Muscle layer of duodenum (tissue), 2 donors: ENCODE results near the gene SRP68.

Experiments used
- H3K27ac ChIP-seq: one replicate; pipeline ENCODE4 v1.7.0; 2013; ENCODE audit warnings: mild to moderate bottlenecking, low read length
- H3K27me3 ChIP-seq: one replicate; pipeline ENCODE4 v1.7.0; 2013; ENCODE audit warnings: low read depth, mild to moderate bottlenecking, control low read depth, low read length
- H3K36me3 ChIP-seq, 2 donors: one replicate each; pipeline ENCODE4 v1.7.0; 2013; ENCODE audit warnings: low read length in 2 of 2, control low read depth in 1 of 2, mild to moderate bottlenecking in 1 of 2; ENCODE audit not compliant: insufficient read depth in 2 of 2, control insufficient read depth in 1 of 2
- H3K4me1 ChIP-seq, 2 donors: one replicate each; pipeline ENCODE4 v1.7.0; 2013; ENCODE audit warnings: low read length in 2 of 2, mild to moderate bottlenecking in 2 of 2, control low read depth in 1 of 2, moderate library complexity in 1 of 2; ENCODE audit not compliant: insufficient read depth in 2 of 2, control insufficient read depth in 1 of 2
- H3K4me3 ChIP-seq, 2 donors: one replicate each; pipeline ENCODE4 v1.7.0; 2013; ENCODE audit warnings: low read length in 2 of 2, low read depth in 1 of 2, mild to moderate bottlenecking in 1 of 2
- H3K9me3 ChIP-seq, 2 donors: one replicate each; pipeline ENCODE4 v1.7.0; 2013; ENCODE audit warnings: low read length in 2 of 2, control low read depth in 1 of 2, mild to moderate bottlenecking in 1 of 2; ENCODE audit not compliant: control insufficient read depth in 1 of 2
- donor health status: healthy.

Gene SRP68

GRCh38 chr17:76008630-76009425 lies 63.5 kb downstream of the SRP68 start:
- Histone ChIP-seq H3K4me1 (no peaks in the 10 kb centered on the region), H3K27ac (no peak overlapping the region), H3K9me3 (no peaks in the 10 kb centered on the region), H3K36me3 (no peaks in the 10 kb centered on the region), H3K27me3 (no peaks in the 10 kb centered on the region), H3K4me3 (no peak overlapping the region)

- H3K4me3 ChIP-seq = no peak overlapping the region
- H3K4me1 ChIP-seq = no peaks in the 10 kb centered on the region
- no peaks in the 10 kb centered on the region for H3K27me3 ChIP-seq
- no peak overlapping the region for H3K27ac ChIP-seq
- peaks cover 0 to 3% of the 10 kb centered on the region in 2 donors for H3K36me3 ChIP-seq
- no peaks in the 10 kb centered on the region for H3K9me3 ChIP-seq
Observed at GRCh38 chr17:76008208-76008607, 64.1 kb downstream of the SRP68 start.

- Histone ChIP-seq H3K27ac (no peak overlapping the region), H3K4me3 (no peak overlapping the region), H3K9me3 (no peaks in the 10 kb centered on the region), H3K4me1 (no peaks in the 10 kb centered on the region), H3K27me3 (no peaks in the 10 kb centered on the region), H3K36me3 (peaks cover 0 to 3% of the 10 kb centered on the region in 2 donors)
Observed at GRCh38 chr17:76007850-76008165, 64.5 kb downstream of the SRP68 start.

GRCh38 chr17:76007131-76007849 lies 65.0 kb downstream of the SRP68 start:
- no peaks in the 10 kb centered on the region for H3K4me1 ChIP-seq
- no peaks in the 10 kb centered on the region for H3K27me3 ChIP-seq
- peaks cover 0 to 3% of the 10 kb centered on the region in 2 donors for H3K36me3 ChIP-seq

GRCh38 chr17:76005263-76006149 lies 66.8 kb downstream of the SRP68 start:
- peaks cover 0 to under 1% of the 10 kb centered on the region in 2 donors for H3K4me1 ChIP-seq
- no peaks in the 10 kb centered on the region for H3K9me3 ChIP-seq
- peaks cover 0 to 3% of the 10 kb centered on the region in 2 donors for H3K36me3 ChIP-seq
- H3K27me3 ChIP-seq = no peaks in the 10 kb centered on the region
- H3K27ac ChIP-seq = no peak overlapping the region
- no peak overlapping the region for H3K4me3 ChIP-seq

More at GRCh38 chr17:76007131-76007849, 65.0 kb downstream of the SRP68 start:
- Histone ChIP-seq H3K27ac (no peak overlapping the region), H3K9me3 (no peaks in the 10 kb centered on the region), H3K4me3 (no peak overlapping the region)

- Histone ChIP-seq H3K4me3 (no peak overlapping the region), H3K4me1 (peaks cover 0 to 5% of the 10 kb centered on the region in 2 donors), H3K9me3 (no peaks in the 10 kb centered on the region), H3K27me3 (no peaks in the 10 kb centered on the region), H3K36me3 (peaks cover 0 to 3% of the 10 kb centered on the region in 2 donors), H3K27ac (no peak overlapping the region)
Observed at GRCh38 chr17:76004750-76005262, 67.5 kb downstream of the SRP68 start.

- Histone ChIP-seq H3K4me3 (no peak overlapping the region), H3K27me3 (no peaks in the 10 kb centered on the region), H3K9me3 (no peaks in the 10 kb centered on the region), H3K36me3 (peaks cover 0 to 3% of the 10 kb centered on the region in 2 donors), H3K27ac (no peak overlapping the region), H3K4me1 (peaks cover 0 to 5% of the 10 kb centered on the region in 2 donors)
Observed at GRCh38 chr17:76003915-76004314, 68.4 kb downstream of the SRP68 start.

GRCh38 chr17:76002100-76002499 lies 70.2 kb downstream of the SRP68 start:
- H3K4me1 ChIP-seq = peaks cover 0 to 9% of the 10 kb centered on the region in 2 donors
- H3K27ac ChIP-seq = no peak overlapping the region

GRCh38 chr17:76000755-76001521 lies 71.4 kb downstream of the SRP68 start, which contains the start of gene CDK3:
Gene CDK3, plus strand, starts transcription at chr17:76000855. Its CDS starts 571 bp downstream, at chr17:76001426.
- Histone ChIP-seq H3K27me3 (no peaks in the 10 kb centered on the region), H3K9me3 (no peaks in the 10 kb centered on the region), H3K27ac (no peak within 1 kb of the TSS), H3K36me3 (peaks cover 0 to 3% of the 10 kb centered on the region in 2 donors), H3K4me1 (peaks cover 0 to 9% of the 10 kb centered on the region in 2 donors), H3K4me3 (no peak within 1 kb of the TSS)

More at GRCh38 chr17:76002100-76002499, 70.2 kb downstream of the SRP68 start:
- H3K4me3 ChIP-seq = no peak overlapping the region
- H3K36me3 ChIP-seq = peaks cover 0 to 3% of the 10 kb centered on the region in 2 donors
- H3K27me3 ChIP-seq = no peaks in the 10 kb centered on the region
- no peaks in the 10 kb centered on the region for H3K9me3 ChIP-seq

GRCh38 chr17:76000016-76000754 lies 72.1 kb downstream of the SRP68 start:
- H3K36me3 ChIP-seq = peaks cover 0 to 3% of the 10 kb centered on the region in 2 donors

More at GRCh38 chr17:76000016-76000754, 72.1 kb downstream of the SRP68 start:
- H3K4me1 ChIP-seq = peaks cover 0 to 9% of the 10 kb centered on the region in 2 donors
- H3K27ac ChIP-seq = no peak overlapping the region
- H3K27me3 ChIP-seq = no peaks in the 10 kb centered on the region
- no peaks in the 10 kb centered on the region for H3K9me3 ChIP-seq
- no peak overlapping the region for H3K4me3 ChIP-seq
